Testis (tissue), 2 donors: ENCODE data around the gene SCYL2.

Source experiments
- CTCF ChIP-seq, 3 experiments: fragments of 450-650 bp in 2 of 3; fragments of 200-600 bp in 1 of 3; sonication (generic) in 1 of 3; IDR thresholded peaks; one replicate each; pipeline ENCODE4 v1.5.1; 2016 to 2019; ENCODE audit warnings: antibody characterized with exemption in 3 of 3, mild to moderate bottlenecking in 2 of 3, moderate library complexity in 1 of 3
- POLR2A ChIP-seq: fragments of 450-650 bp; IDR thresholded peaks from one replicate; pipeline ENCODE4 v1.6.1; 2017; ENCODE audit warnings: antibody characterized with exemption, mild to moderate bottlenecking, moderate library complexity

GRCh38 chr12:100376161-100376560, 109.2 kb downstream of the SCYL2 start:
- TF ChIP-seq CTCF (IDR thresholded peaks at IDR 0.05): no peak
- TF ChIP-seq POLR2A: no peak
